Tibial nerve (tissue), 4 donors: ENCODE data around the gene PIK3CD. TPM values are rescaled to one million over a fixed set of nuclear protein-coding genes. Genes with fewer than 3 reads are reported as not detected.
A peak's percentile ranks its signal among the peaks of the same experiment; 100 is the strongest.

Experiments used
- DNase-seq, 2 donors: peaks; one replicate each; pipeline ENCODE4 v3.0.0-alpha.2; 2019; ENCODE audit warnings: low spot score in 2 of 2
- H3K27ac ChIP-seq, 4 donors: fragments of 200-600 bp; sonication (generic) in 3 of 4; one replicate each; pipeline ENCODE4 v1.5.1; 2017 to 2019; ENCODE audit warnings: mild to moderate bottlenecking in 1 of 4
- H3K27me3 ChIP-seq, 2 donors: fragments of 200-600 bp; sonication (generic) in 1 of 2; one replicate each; pipeline versions ENCODE4 v1.5.1 to v1.6.0; 2017 to 2019
- H3K36me3 ChIP-seq, 3 donors: fragments of 200-600 bp; sonication (generic); one replicate each; pipeline ENCODE4 v1.5.1; 2018 to 2019
- H3K4me1 ChIP-seq, 4 donors: fragments of 200-600 bp; sonication (generic) in 3 of 4; one replicate each; pipeline ENCODE4 v1.5.1; 2017 to 2019
- H3K4me3 ChIP-seq, 4 donors: fragments of 200-600 bp; sonication (generic) in 3 of 4; one replicate each; pipeline ENCODE4 v1.5.1; 2017 to 2019; ENCODE audit warnings: mild to moderate bottlenecking in 1 of 4, moderate library complexity in 1 of 4
- H3K9me3 ChIP-seq, 4 donors: fragments of 200-600 bp; sonication (generic) in 3 of 4; one replicate each; pipeline ENCODE4 v1.5.1; 2017 to 2019
- EP300 ChIP-seq, 2 donors: sonication (generic); formaldehyde crosslinking; IDR thresholded peaks; one replicate each; pipeline ENCODE4 v1.6.1; 2017; ENCODE audit warnings: antibody characterized with exemption in 2 of 2, mild to moderate bottlenecking in 1 of 2
- POLR2A ChIP-seq, 2 donors: fragments of 450-650 bp; IDR thresholded peaks; one replicate each; pipeline ENCODE4 v1.6.1; 2017; ENCODE audit warnings: antibody characterized with exemption in 2 of 2, mild to moderate bottlenecking in 2 of 2, moderate library complexity in 2 of 2
- WGBS, 2 donors: methylation state at CpG; one replicate each; pipeline ENCODE4 v1.1.5; 2018; 5-methylcytosine and 5-hydroxymethylcytosine counted together
- total RNA-seq, 4 donors: library from RNA; depleted of rRNA; stranded (reverse); fragments of >200 nt; gene quantifications; one replicate each; pipeline ENCODE4 v1.1.0, GENCODE V29; 2016
- TF ChIP-seq, protein P1 (sequence below), 5 experiments: fragments of 200-600 bp in 3 of 5; fragments of 450-650 bp in 2 of 5; sonication (generic) in 3 of 5; IDR thresholded peaks; one replicate each; pipeline ENCODE4 v1.5.1; 2016 to 2019; ENCODE audit warnings: antibody characterized with exemption in 5 of 5, mild to moderate bottlenecking in 3 of 5, moderate library complexity in 2 of 5

Gene PIK3CD
- total RNA-seq, 4 donors from 2014 or later, result 6.9 to 18.0 (median 10.2) TPM

- H3K27me3 ChIP-seq, result no peaks in the 10 kb centered on the region
- peaks cover 0 to 12% (median 0%) of the 10 kb centered on the region in 4 donors for H3K9me3 ChIP-seq
- peaks cover 0 to 89% (median 32%) of the 10 kb centered on the region in 3 donors for H3K36me3 ChIP-seq
- H3K4me3 ChIP-seq, result no peak overlapping the region
- no peak for DNase-seq
- H3K4me1 ChIP-seq, result peaks cover 0 to 18% (median 7%) of the 10 kb centered on the region in 4 donors
- H3K27ac ChIP-seq, result peak overlapping the region in 1 of 4 donors; percentile 26
- 84 to 88% methylated on average over 10 to 36 of the region's 36 CpGs for WGBS, 2 donors
- TF ChIP-seq EP300 (IDR thresholded peaks at IDR 0.05) (no peak), POLR2A (IDR thresholded peaks at IDR 0.05) (no peak)
- TF ChIP-seq, protein P1, sequence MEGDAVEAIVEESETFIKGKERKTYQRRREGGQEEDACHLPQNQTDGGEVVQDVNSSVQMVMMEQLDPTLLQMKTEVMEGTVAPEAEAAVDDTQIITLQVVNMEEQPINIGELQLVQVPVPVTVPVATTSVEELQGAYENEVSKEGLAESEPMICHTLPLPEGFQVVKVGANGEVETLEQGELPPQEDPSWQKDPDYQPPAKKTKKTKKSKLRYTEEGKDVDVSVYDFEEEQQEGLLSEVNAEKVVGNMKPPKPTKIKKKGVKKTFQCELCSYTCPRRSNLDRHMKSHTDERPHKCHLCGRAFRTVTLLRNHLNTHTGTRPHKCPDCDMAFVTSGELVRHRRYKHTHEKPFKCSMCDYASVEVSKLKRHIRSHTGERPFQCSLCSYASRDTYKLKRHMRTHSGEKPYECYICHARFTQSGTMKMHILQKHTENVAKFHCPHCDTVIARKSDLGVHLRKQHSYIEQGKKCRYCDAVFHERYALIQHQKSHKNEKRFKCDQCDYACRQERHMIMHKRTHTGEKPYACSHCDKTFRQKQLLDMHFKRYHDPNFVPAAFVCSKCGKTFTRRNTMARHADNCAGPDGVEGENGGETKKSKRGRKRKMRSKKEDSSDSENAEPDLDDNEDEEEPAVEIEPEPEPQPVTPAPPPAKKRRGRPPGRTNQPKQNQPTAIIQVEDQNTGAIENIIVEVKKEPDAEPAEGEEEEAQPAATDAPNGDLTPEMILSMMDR (IDR thresholded peaks at IDR 0.05), result no peak
Observed at GRCh38 chr1:9719978-9720722, 68.6 kb downstream of the PIK3CD start.

DNA sequence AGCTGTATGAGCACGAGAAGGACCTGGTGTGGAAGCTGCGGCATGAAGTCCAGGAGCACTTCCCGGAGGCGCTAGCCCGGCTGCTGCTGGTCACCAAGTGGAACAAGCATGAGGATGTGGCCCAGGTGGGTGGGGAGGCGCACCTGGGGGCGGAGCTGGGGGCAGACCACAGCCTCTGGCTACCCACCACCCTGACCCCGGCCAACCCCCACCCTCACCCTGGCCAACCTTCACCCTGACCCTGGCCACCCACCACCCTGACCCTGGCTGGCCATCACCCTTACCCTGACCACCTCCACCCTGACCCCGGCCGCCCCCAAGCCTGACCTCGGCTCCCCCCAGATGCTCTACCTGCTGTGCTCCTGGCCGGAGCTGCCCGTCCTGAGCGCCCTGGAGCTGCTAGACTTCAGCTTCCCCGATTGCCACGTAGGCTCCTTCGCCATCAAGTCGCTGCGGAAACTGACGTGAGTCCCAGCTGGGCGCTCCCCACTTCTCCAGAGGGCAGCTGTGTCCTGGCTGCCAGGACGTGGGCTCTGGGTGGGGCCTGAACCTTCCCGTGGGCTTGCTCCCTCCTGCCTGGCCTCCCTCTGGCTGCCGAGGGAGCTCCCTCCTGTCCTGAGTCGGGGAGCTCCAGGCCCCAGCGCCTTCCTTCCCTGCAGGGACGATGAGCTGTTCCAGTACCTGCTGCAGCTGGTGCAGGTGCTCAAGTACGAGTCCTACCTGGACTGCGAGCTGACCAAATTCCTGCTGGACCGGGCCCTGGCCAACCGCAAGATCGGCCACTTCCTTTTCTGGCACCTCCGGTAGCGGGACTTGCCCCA, 69.5 kb downstream of the PIK3CD start:
- no peaks in the 10 kb centered on the region for H3K27me3 ChIP-seq
- 88 to 89% methylated on average over 19 to 34 of the region's 34 CpGs for WGBS, 2 donors
- peaks cover 0 to 12% (median 0%) of the 10 kb centered on the region in 4 donors for H3K9me3 ChIP-seq
- no peak for DNase-seq
- no peak overlapping the region for H3K27ac ChIP-seq
- TF ChIP-seq POLR2A (IDR thresholded peaks at IDR 0.05) (no peak), EP300 (IDR thresholded peaks at IDR 0.05) (no peak)
- TF ChIP-seq, protein P1 (IDR thresholded peaks at IDR 0.05), result no peak
- H3K4me1 ChIP-seq, result peaks cover 0 to 18% (median 7%) of the 10 kb centered on the region in 4 donors
- peaks cover 0 to 89% (median 32%) of the 10 kb centered on the region in 3 donors for H3K36me3 ChIP-seq
- no peak overlapping the region for H3K4me3 ChIP-seq

GRCh38 chr1:9721606-9722377, 70.3 kb downstream of the PIK3CD start:
- DNase-seq, result no peak
- Histone ChIP-seq H3K4me3 (no peak overlapping the region), H3K27ac (no peak overlapping the region), H3K9me3 (peaks cover 0 to 12% (median 0%) of the 10 kb centered on the region in 4 donors), H3K4me1 (peaks cover 0 to 18% (median 7%) of the 10 kb centered on the region in 4 donors), H3K36me3 (peaks cover 0 to 89% (median 32%) of the 10 kb centered on the region in 3 donors), H3K27me3 (no peaks in the 10 kb centered on the region)
- 70 to 80% methylated on average over 11 to 17 of the region's 29 CpGs for WGBS, 2 donors
- no peak for TF ChIP-seq POLR2A (IDR thresholded peaks at IDR 0.05)
- TF ChIP-seq, protein P1 (IDR thresholded peaks at IDR 0.05), result peak; percentile 48 to 74 (median 71)

DNA sequence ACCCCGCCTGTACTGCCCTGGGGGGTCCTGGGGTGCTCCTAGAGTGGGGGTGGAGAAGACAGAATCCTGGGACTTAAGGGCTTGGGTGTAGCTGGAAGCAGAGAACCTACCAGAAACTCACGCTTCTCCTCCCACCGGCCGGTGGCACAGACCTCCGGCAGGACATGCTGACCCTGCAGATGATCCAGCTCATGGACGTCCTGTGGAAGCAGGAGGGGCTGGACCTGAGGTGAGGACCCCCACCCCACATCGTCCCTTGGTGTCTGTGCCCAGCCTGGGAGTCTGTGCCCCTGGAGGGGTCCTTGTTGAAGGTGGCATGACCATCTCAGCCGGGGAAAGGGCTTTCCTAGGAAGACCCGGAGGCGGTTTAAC, 70.8 kb downstream of the PIK3CD start:
- no peak for DNase-seq
- H3K27me3 ChIP-seq, result no peaks in the 10 kb centered on the region
- H3K36me3 ChIP-seq, result peaks cover 0 to 91% (median 32%) of the 10 kb centered on the region in 3 donors
- H3K9me3 ChIP-seq, result peaks cover 0 to 12% (median 0%) of the 10 kb centered on the region in 4 donors
- no peak overlapping the region for H3K27ac ChIP-seq
- H3K4me1 ChIP-seq, result peaks cover 0 to 18% (median 4%) of the 10 kb centered on the region in 4 donors
- no peak overlapping the region for H3K4me3 ChIP-seq
- TF ChIP-seq POLR2A (IDR thresholded peaks at IDR 0.05) (no peak), EP300 (IDR thresholded peaks at IDR 0.05) (no peak)
- TF ChIP-seq, protein P1 (IDR thresholded peaks at IDR 0.05), result no peak
- WGBS, 2 donors, result 86 to 96% methylated on average over 8 to 10 of the region's 10 CpGs
